GM12872 (cell line): Measurements from ENCODE around the gene ZC3H12C.

Experiments used
- TF ChIP-seq, protein P1 (sequence below): IDR thresholded peaks from 3 replicates; pipeline ENCODE4 v1.5.1; 2011; ENCODE audit warnings: low read depth, mild to moderate bottlenecking, low read length, moderate library complexity; ENCODE audit not compliant: insufficient read depth

Gene ZC3H12C

DNA sequence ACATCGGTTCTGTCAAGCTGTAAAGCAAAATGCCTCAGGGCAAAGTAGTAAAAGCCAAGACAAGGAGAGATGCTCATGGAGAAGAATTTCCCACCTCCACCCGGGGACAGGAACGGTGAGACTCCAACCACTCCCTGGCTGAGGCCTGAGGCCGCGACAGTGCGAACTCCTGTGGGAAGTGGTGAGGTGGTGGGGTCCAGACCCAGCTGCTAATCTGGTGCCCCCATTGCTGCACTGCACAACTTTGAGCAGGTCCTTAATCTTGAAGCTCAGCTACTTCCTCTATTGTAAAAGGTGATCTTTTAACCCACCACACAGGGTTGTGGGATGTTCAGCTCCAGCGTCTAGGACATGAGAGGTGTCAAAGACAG, 83.9 kb downstream of the ZC3H12C start:
- TF ChIP-seq, protein P1, sequence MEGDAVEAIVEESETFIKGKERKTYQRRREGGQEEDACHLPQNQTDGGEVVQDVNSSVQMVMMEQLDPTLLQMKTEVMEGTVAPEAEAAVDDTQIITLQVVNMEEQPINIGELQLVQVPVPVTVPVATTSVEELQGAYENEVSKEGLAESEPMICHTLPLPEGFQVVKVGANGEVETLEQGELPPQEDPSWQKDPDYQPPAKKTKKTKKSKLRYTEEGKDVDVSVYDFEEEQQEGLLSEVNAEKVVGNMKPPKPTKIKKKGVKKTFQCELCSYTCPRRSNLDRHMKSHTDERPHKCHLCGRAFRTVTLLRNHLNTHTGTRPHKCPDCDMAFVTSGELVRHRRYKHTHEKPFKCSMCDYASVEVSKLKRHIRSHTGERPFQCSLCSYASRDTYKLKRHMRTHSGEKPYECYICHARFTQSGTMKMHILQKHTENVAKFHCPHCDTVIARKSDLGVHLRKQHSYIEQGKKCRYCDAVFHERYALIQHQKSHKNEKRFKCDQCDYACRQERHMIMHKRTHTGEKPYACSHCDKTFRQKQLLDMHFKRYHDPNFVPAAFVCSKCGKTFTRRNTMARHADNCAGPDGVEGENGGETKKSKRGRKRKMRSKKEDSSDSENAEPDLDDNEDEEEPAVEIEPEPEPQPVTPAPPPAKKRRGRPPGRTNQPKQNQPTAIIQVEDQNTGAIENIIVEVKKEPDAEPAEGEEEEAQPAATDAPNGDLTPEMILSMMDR: no peak

GRCh38 chr11:110179064-110179463, 85.9 kb downstream of the ZC3H12C start:
- TF ChIP-seq, protein P1: no peak

GRCh38 chr11:110182886-110183285, 89.7 kb downstream of the ZC3H12C start:
- TF ChIP-seq, protein P1: no peak

GRCh38 chr11:110184456-110184855, 91.3 kb downstream of the ZC3H12C start:
- TF ChIP-seq, protein P1: no peak

- TF ChIP-seq, protein P1: no peak
Measured at GRCh38 chr11:110185121-110185591, 92.0 kb downstream of the ZC3H12C start.

DNA sequence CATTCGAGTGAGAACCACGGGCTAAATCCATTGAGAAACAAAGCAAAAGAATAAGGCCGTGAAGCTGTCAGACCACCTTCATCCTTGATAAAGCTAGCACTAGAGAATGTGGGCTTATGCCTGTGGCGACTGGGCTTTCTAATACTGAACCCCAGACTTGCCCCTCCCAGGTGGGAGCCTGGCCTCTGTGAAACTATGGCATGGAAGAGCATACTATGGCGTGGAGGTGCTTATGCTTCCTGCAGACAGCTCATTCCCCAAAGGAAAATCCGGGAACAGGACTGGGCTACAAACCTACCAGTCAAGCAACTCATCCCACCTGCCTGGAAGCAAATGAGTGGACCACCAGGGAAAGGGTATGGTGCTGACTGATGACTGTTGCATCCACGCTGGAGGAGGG, 92.4 kb downstream of the ZC3H12C start:
- TF ChIP-seq, protein P1: no peak

DNA sequence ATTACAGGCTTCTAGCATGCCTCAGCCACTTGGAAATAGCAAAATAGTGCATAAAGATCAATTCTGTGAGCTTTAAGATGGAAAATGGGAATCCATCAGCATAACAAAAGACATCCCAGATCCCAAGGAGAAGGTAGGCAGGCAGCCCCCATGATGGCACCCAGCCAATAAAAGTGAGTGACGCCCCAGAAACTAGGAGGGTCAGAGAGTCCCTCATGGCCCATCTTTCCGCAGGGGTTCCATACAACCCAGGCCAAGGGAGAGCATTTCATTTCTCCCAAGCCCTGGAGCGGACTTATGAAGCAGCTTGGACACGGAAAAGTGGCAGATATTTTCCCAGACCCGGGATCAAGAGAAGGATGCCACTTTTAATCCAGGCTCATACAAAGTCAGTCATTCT, 93.3 kb downstream of the ZC3H12C start:
- TF ChIP-seq, protein P1: no peak

DNA sequence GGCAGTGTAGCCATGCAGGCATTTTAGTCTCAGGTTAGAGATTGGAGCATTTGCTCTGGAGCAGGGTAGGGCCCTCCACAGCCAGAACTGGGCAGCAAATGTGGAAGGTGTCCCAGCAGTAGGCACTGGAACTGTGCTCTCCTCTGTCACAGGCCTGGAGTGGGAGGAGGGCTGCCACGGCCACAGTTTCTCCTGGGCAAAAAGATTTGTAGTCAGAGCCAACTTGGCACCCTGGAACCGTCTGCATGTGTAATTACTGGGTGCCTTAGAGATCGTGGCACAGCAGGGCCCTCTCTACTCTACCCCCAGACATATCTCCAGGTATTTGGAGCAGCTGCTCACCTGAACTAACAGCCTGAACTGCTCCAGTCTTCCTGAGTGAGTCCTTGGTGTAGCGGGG, 93.7 kb downstream of the ZC3H12C start:
- TF ChIP-seq, protein P1: no peak
